OCI-M2 (cell line): ENCODE data around the gene NHSL1.
A peak's percentile ranks its signal among the peaks of the same experiment; 100 is the strongest.
"Not testable (repeated sequence)": the region's sequence is repeated elsewhere in the genome, so short reads cannot be mapped to it uniquely, and the experiment has no call there.

ENCODE experiments used
- DNase-seq: peaks from one replicate; lab custom pipeline; 2025; ENCODE audit not compliant: unreplicated experiment; lab: John Stamatoyannopoulos, UW

NHSL1 gene

GRCh38 chr6:138429761-138430160 is 69.5 kb downstream of the NHSL1 start:
- DNase-seq, result no peak

GRCh38 chr6:138428944-138429598 is 70.2 kb downstream of the NHSL1 start:
- DNase-seq, result peak; percentile 27

GRCh38 chr6:138427701-138428100 is 71.6 kb downstream of the NHSL1 start:
- no peak for DNase-seq

- no peak for DNase-seq
These were observed 72.7 kb downstream of the NHSL1 start for GRCh38 chr6:138426500-138427123.

GRCh38 chr6:138425256-138425655 is 74.0 kb downstream of the NHSL1 start:
- DNase-seq, result not testable (repeated sequence)

GRCh38 chr6:138424004-138424904 is 75.0 kb downstream of the NHSL1 start:
- DNase-seq, result no peak

- DNase-seq, result no peak
These were observed 76.4 kb downstream of the NHSL1 start for GRCh38 chr6:138422861-138423260.

- no peak for DNase-seq
These were observed 77.7 kb downstream of the NHSL1 start for GRCh38 chr6:138421608-138422007.

GRCh38 chr6:138421089-138421488 is 78.2 kb downstream of the NHSL1 start:
- DNase-seq, result no peak

- DNase-seq, result no peak
These were observed 78.9 kb downstream of the NHSL1 start for GRCh38 chr6:138420356-138420755.

- DNase-seq, result no peak
These were observed 79.5 kb downstream of the NHSL1 start for GRCh38 chr6:138419766-138420165.

GRCh38 chr6:138418118-138418742 is 81.1 kb downstream of the NHSL1 start:
- DNase-seq, result no peak

- DNase-seq, result no peak
These were observed 81.7 kb downstream of the NHSL1 start for GRCh38 chr6:138417493-138418117.

GRCh38 chr6:138416206-138416605 is 83.1 kb downstream of the NHSL1 start:
- DNase-seq, result no peak

- DNase-seq, result no peak
These were observed 84.2 kb downstream of the NHSL1 start for GRCh38 chr6:138415125-138415524.

- DNase-seq, result no peak
These were observed 88.1 kb downstream of the NHSL1 start for GRCh38 chr6:138410972-138411880.

- DNase-seq, result no peak
These were observed 89.1 kb downstream of the NHSL1 start for GRCh38 chr6:138410048-138410735.

GRCh38 chr6:138406443-138406842 is 92.9 kb downstream of the NHSL1 start:
- DNase-seq, result no peak

GRCh38 chr6:138405816-138406413 is 93.4 kb downstream of the NHSL1 start:
- DNase-seq, result no peak
